WTC11 (cell line): ENCODE results near the gene TAL1. TPM values are rescaled to one million over a fixed set of nuclear protein-coding genes. Genes with fewer than 3 reads are reported as not detected.

Source experiments
- ATAC-seq: fragments of 200-7000 bp; cut with Tn5 transposase; 2 replicates; pipeline ENCODE4 v1.10.0; 2021; ENCODE audit warnings: mild to moderate bottlenecking, moderate library complexity
- CTCF ChIA-PET: fragments of 300-600 bp; sonication (Branson Sonifier 250); formaldehyde crosslinking; loops from one replicate; lab custom pipeline; 2021; ENCODE audit warnings: antibody characterized with exemption; lab: Charles Lee
- POLR2A ChIA-PET: fragments of 350-600 bp; sonication (Branson Sonifier 250); formaldehyde crosslinking; loops from one replicate; lab custom pipeline; 2021; ENCODE audit warnings: antibody characterized with exemption; lab: Charles Lee
- DNase-seq: peaks from one replicate; pipeline ENCODE4 v3.0.0; 2021; ENCODE audit warnings: low spot score
- H3K27ac Mint-ChIP-seq: 2 replicates; pipeline ENCODE4 v1.8.0; 2021; ENCODE audit warnings: mixed read lengths
- H3K27me3 Mint-ChIP-seq: 2 replicates; pipeline ENCODE4 v1.8.0; 2021; ENCODE audit warnings: low read depth, mild to moderate bottlenecking, moderate library complexity, mixed read lengths
- H3K36me3 Mint-ChIP-seq: 2 replicates; pipeline ENCODE4 v1.8.0; 2021; ENCODE audit warnings: mixed read lengths
- H3K4me1 Mint-ChIP-seq: 2 replicates; pipeline ENCODE4 v1.8.0; 2022; ENCODE audit warnings: mixed read lengths
- H3K4me3 Mint-ChIP-seq: 2 replicates; pipeline ENCODE4 v1.8.0; 2021; ENCODE audit warnings: mild to moderate bottlenecking, moderate library complexity, mixed read lengths
- H3K9me3 Mint-ChIP-seq: 2 replicates; pipeline ENCODE4 v1.8.0; 2021; ENCODE audit warnings: mixed read lengths
- FOXP1 ChIP-seq: sonication (generic); formaldehyde crosslinking; IDR thresholded peaks from 2 replicates; pipeline ENCODE4 v1.8.0; 2022; ENCODE audit warnings: missing genetic modification reagents, mild to moderate bottlenecking, moderate library complexity, borderline replicate concordance
- HMGA2 ChIP-seq: fragments of 250-450 bp; sonication (Bioruptor Pico); IDR thresholded peaks from 2 replicates; pipeline ENCODE4 v1.4.0; 2021; ENCODE audit warnings: mild to moderate bottlenecking, moderate library complexity
- JUN ChIP-seq: sonication (generic); formaldehyde crosslinking; IDR thresholded peaks from 2 replicates; pipeline ENCODE4 v1.8.0; 2023; ENCODE audit warnings: mild to moderate bottlenecking, missing genetic modification reagents
- NFATC4 ChIP-seq: fragments of 250-450 bp; sonication (Bioruptor Pico); IDR thresholded peaks from 2 replicates; pipeline ENCODE4 v1.9.0; 2021; ENCODE audit warnings: mild to moderate bottlenecking
- ZNF121 ChIP-seq: sonication (generic); formaldehyde crosslinking; IDR thresholded peaks from 2 replicates; pipeline ENCODE4 v1.8.0; 2023; ENCODE audit warnings: missing genetic modification reagents
- ZNF317 ChIP-seq: sonication (generic); formaldehyde crosslinking; IDR thresholded peaks from 2 replicates; pipeline ENCODE4 v1.8.1; 2023; ENCODE audit warnings: low read depth, mild to moderate bottlenecking, moderate library complexity, missing genetic modification reagents, borderline replicate concordance
- total RNA-seq: library from RNA; stranded (reverse); gene quantifications from 3 replicates; pipeline ENCODE4 v1.2.3, GENCODE V29; 2021
- TF ChIP-seq, protein P1 (sequence below): fragments of 250-450 bp; sonication (Bioruptor Pico); IDR thresholded peaks from 2 replicates; pipeline ENCODE4 v2.1.2; 2022; ENCODE audit warnings: mild to moderate bottlenecking, moderate library complexity
- TF ChIP-seq, protein P2 (sequence below): fragments of 250-450 bp; sonication (Bioruptor Pico); IDR thresholded peaks from 2 replicates; pipeline ENCODE4 v1.9.0; 2021; ENCODE audit warnings: mild to moderate bottlenecking
- TF ChIP-seq, protein P3 (sequence below): sonication (generic); formaldehyde crosslinking; IDR thresholded peaks from 2 replicates; pipeline ENCODE4 v1.8.1; 2023; ENCODE audit warnings: mild to moderate bottlenecking, missing genetic modification reagents, moderate library complexity
- TF ChIP-seq, protein P4 (sequence below): sonication (generic); formaldehyde crosslinking; IDR thresholded peaks from 2 replicates; pipeline ENCODE4 v1.8.1; 2023; ENCODE audit warnings: mild to moderate bottlenecking, moderate library complexity, missing genetic modification reagents
- TF ChIP-seq, protein P5 (sequence below): sonication (generic); formaldehyde crosslinking; IDR thresholded peaks from 2 replicates; pipeline ENCODE4 v1.8.1; 2023; ENCODE audit warnings: mild to moderate bottlenecking, missing genetic modification reagents, borderline replicate concordance
- TF ChIP-seq, protein P6 (sequence below): sonication (generic); formaldehyde crosslinking; IDR thresholded peaks from 2 replicates; pipeline ENCODE4 v1.8.1; 2022; ENCODE audit warnings: mild to moderate bottlenecking, moderate library complexity, missing genetic modification reagents
- TF ChIP-seq, protein P7 (sequence below): sonication (generic); formaldehyde crosslinking; IDR thresholded peaks from 2 replicates; pipeline ENCODE4 v1.8.1; 2022; ENCODE audit warnings: mild to moderate bottlenecking, missing genetic modification reagents, moderate library complexity, borderline replicate concordance
- TF ChIP-seq, protein P8 (sequence below): sonication (generic); formaldehyde crosslinking; IDR thresholded peaks from 2 replicates; pipeline ENCODE4 v1.8.0; 2022; ENCODE audit warnings: missing genetic modification reagents
- TF ChIP-seq, protein P9 (sequence below): sonication (generic); formaldehyde crosslinking; IDR thresholded peaks from 2 replicates; pipeline ENCODE4 v1.8.0; 2022; ENCODE audit warnings: mild to moderate bottlenecking, missing genetic modification reagents

Gene TAL1
- total RNA-seq, 1 experiment from 2014 or later: 0.63 TPM

DNA sequence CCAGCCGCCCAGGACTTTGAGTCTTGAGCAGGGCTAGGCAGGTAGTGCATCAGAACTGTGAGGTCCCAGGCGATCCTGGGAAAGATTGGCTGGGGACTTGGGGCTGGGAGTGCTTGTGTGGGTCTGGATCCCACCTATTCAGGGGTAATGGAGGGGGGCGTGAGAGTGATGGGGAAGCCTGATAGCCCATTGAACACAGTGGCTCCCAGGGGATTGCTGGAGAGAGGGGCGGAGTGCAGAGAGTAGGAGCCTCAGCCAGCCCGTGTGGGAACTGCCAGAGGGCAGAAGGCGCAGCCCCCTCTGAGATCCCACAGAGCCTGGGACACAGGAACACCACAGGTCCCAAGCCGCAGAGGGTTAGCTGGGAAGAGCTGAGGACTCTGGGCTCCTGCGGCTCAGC, 22.9 kb downstream of the TAL1 start:
- H3K27me3 Mint-ChIP-seq: peaks cover 63% of the 10 kb centered on the region
- peaks cover 36% of the 10 kb centered on the region for H3K4me1 Mint-ChIP-seq
- no peaks in the 10 kb centered on the region for H3K36me3 Mint-ChIP-seq
- H3K9me3 Mint-ChIP-seq: no peaks in the 10 kb centered on the region
- CTCF ChIA-PET: interaction anchor here (3.3 kb wide), 1 partner anchor 16 kb away, joined by 26 read pairs; no protein-coding TSS in a partner anchor
- peak overlapping the region; percentile 52 for H3K4me3 Mint-ChIP-seq
- TF ChIP-seq JUN (CRISPR knock-in tag) (no peak), NFATC4 (CRISPR knock-in tag) (no peak), ZNF121 (CRISPR knock-in tag) (no peak), ZNF317 (CRISPR knock-in tag) (no peak)
- TF ChIP-seq, protein P1, sequence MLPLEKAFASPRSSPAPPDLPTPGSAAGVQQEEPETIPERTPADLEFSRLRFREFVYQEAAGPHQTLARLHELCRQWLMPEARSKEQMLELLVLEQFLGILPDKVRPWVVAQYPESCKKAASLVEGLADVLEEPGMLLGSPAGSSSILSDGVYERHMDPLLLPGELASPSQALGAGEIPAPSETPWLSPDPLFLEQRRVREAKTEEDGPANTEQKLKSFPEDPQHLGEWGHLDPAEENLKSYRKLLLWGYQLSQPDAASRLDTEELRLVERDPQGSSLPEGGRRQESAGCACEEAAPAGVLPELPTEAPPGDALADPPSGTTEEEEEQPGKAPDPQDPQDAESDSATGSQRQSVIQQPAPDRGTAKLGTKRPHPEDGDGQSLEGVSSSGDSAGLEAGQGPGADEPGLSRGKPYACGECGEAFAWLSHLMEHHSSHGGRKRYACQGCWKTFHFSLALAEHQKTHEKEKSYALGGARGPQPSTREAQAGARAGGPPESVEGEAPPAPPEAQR (CRISPR knock-in tag): no peak
- TF ChIP-seq, protein P2, sequence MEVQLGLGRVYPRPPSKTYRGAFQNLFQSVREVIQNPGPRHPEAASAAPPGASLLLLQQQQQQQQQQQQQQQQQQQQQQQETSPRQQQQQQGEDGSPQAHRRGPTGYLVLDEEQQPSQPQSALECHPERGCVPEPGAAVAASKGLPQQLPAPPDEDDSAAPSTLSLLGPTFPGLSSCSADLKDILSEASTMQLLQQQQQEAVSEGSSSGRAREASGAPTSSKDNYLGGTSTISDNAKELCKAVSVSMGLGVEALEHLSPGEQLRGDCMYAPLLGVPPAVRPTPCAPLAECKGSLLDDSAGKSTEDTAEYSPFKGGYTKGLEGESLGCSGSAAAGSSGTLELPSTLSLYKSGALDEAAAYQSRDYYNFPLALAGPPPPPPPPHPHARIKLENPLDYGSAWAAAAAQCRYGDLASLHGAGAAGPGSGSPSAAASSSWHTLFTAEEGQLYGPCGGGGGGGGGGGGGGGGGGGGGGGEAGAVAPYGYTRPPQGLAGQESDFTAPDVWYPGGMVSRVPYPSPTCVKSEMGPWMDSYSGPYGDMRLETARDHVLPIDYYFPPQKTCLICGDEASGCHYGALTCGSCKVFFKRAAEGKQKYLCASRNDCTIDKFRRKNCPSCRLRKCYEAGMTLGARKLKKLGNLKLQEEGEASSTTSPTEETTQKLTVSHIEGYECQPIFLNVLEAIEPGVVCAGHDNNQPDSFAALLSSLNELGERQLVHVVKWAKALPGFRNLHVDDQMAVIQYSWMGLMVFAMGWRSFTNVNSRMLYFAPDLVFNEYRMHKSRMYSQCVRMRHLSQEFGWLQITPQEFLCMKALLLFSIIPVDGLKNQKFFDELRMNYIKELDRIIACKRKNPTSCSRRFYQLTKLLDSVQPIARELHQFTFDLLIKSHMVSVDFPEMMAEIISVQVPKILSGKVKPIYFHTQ (CRISPR knock-in tag): no peak
- TF ChIP-seq, protein P3, sequence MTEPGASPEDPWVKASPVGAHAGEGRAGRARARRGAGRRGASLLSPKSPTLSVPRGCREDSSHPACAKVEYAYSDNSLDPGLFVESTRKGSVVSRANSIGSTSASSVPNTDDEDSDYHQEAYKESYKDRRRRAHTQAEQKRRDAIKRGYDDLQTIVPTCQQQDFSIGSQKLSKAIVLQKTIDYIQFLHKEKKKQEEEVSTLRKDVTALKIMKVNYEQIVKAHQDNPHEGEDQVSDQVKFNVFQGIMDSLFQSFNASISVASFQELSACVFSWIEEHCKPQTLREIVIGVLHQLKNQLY: no peak
- DNase-seq (no peak), ATAC-seq (peak; percentile 18)
- no peak overlapping the region for H3K27ac Mint-ChIP-seq
- POLR2A ChIA-PET: no interaction called here

DNA sequence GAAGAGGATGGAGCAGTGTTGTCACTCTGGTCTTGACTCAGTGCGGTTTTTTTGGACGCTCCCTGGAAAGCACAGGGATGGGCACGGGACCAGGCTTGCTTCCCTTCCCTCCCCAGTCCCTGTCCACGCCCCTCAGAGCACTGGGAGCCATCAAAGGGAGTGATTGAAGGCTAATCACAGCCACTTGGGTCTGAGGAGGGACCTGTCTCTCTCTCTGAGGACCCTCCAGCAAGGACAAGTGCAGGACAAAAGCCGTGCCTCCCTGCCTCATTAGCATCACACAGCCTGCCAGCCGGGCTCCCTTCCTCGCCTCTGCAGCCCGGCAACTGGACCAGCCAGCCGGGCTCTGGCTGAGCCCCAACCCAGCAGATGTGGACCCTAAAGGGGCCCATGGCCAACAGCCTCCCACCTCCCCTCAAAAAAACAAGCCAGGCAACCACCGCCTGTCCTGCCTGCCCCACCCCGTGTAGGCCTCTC, 23.6 kb downstream of the TAL1 start:
- peaks cover 70% of the 10 kb centered on the region for H3K27me3 Mint-ChIP-seq
- peak overlapping the region; percentile 52 for H3K4me3 Mint-ChIP-seq
- peak; percentile 68 for DNase-seq
- POLR2A ChIA-PET: no interaction called here
- no peaks in the 10 kb centered on the region for H3K9me3 Mint-ChIP-seq
- CTCF ChIA-PET: interaction anchor here (0.9 to 3.3 kb wide), 3 partner anchors 15 to 230 kb away, joined by 3 to 26 read pairs (median 11); partner anchors contain the start of gene FOXD2
- peaks cover 36% of the 10 kb centered on the region for H3K4me1 Mint-ChIP-seq
- H3K36me3 Mint-ChIP-seq: no peaks in the 10 kb centered on the region
- no peak overlapping the region for H3K27ac Mint-ChIP-seq
- peak; percentile 88 for ATAC-seq
- TF ChIP-seq, protein P4, sequence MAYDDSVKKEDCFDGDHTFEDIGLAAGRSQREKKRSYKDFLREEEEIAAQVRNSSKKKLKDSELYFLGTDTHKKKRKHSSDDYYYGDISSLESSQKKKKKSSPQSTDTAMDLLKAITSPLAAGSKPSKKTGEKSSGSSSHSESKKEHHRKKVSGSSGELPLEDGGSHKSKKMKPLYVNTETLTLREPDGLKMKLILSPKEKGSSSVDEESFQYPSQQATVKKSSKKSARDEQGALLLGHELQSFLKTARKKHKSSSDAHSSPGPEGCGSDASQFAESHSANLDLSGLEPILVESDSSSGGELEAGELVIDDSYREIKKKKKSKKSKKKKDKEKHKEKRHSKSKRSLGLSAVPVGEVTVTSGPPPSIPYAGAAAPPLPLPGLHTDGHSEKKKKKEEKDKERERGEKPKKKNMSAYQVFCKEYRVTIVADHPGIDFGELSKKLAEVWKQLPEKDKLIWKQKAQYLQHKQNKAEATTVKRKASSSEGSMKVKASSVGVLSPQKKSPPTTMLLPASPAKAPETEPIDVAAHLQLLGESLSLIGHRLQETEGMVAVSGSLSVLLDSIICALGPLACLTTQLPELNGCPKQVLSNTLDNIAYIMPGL (CRISPR knock-in tag): no peak
- TF ChIP-seq, protein P5, sequence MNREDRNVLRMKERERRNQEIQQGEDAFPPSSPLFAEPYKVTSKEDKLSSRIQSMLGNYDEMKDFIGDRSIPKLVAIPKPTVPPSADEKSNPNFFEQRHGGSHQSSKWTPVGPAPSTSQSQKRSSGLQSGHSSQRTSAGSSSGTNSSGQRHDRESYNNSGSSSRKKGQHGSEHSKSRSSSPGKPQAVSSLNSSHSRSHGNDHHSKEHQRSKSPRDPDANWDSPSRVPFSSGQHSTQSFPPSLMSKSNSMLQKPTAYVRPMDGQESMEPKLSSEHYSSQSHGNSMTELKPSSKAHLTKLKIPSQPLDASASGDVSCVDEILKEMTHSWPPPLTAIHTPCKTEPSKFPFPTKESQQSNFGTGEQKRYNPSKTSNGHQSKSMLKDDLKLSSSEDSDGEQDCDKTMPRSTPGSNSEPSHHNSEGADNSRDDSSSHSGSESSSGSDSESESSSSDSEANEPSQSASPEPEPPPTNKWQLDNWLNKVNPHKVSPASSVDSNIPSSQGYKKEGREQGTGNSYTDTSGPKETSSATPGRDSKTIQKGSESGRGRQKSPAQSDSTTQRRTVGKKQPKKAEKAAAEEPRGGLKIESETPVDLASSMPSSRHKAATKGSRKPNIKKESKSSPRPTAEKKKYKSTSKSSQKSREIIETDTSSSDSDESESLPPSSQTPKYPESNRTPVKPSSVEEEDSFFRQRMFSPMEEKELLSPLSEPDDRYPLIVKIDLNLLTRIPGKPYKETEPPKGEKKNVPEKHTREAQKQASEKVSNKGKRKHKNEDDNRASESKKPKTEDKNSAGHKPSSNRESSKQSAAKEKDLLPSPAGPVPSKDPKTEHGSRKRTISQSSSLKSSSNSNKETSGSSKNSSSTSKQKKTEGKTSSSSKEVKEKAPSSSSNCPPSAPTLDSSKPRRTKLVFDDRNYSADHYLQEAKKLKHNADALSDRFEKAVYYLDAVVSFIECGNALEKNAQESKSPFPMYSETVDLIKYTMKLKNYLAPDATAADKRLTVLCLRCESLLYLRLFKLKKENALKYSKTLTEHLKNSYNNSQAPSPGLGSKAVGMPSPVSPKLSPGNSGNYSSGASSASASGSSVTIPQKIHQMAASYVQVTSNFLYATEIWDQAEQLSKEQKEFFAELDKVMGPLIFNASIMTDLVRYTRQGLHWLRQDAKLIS (CRISPR knock-in tag): no peak
- TF ChIP-seq HMGA2 (CRISPR knock-in tag) (no peak), FOXP1 (CRISPR knock-in tag) (peak; percentile 45; the same call in 1 of the 2 replicates), JUN (CRISPR knock-in tag) (no peak), NFATC4 (CRISPR knock-in tag) (no peak)
- TF ChIP-seq, protein P6, sequence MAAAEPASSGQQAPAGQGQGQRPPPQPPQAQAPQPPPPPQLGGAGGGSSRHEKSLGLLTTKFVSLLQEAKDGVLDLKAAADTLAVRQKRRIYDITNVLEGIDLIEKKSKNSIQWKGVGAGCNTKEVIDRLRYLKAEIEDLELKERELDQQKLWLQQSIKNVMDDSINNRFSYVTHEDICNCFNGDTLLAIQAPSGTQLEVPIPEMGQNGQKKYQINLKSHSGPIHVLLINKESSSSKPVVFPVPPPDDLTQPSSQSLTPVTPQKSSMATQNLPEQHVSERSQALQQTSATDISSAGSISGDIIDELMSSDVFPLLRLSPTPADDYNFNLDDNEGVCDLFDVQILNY (CRISPR knock-in tag): peak; percentile 57; the same call in 1 of the 2 replicates
- TF ChIP-seq, protein P7, sequence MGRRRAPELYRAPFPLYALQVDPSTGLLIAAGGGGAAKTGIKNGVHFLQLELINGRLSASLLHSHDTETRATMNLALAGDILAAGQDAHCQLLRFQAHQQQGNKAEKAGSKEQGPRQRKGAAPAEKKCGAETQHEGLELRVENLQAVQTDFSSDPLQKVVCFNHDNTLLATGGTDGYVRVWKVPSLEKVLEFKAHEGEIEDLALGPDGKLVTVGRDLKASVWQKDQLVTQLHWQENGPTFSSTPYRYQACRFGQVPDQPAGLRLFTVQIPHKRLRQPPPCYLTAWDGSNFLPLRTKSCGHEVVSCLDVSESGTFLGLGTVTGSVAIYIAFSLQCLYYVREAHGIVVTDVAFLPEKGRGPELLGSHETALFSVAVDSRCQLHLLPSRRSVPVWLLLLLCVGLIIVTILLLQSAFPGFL (CRISPR knock-in tag): no peak
- TF ChIP-seq, protein P8, sequence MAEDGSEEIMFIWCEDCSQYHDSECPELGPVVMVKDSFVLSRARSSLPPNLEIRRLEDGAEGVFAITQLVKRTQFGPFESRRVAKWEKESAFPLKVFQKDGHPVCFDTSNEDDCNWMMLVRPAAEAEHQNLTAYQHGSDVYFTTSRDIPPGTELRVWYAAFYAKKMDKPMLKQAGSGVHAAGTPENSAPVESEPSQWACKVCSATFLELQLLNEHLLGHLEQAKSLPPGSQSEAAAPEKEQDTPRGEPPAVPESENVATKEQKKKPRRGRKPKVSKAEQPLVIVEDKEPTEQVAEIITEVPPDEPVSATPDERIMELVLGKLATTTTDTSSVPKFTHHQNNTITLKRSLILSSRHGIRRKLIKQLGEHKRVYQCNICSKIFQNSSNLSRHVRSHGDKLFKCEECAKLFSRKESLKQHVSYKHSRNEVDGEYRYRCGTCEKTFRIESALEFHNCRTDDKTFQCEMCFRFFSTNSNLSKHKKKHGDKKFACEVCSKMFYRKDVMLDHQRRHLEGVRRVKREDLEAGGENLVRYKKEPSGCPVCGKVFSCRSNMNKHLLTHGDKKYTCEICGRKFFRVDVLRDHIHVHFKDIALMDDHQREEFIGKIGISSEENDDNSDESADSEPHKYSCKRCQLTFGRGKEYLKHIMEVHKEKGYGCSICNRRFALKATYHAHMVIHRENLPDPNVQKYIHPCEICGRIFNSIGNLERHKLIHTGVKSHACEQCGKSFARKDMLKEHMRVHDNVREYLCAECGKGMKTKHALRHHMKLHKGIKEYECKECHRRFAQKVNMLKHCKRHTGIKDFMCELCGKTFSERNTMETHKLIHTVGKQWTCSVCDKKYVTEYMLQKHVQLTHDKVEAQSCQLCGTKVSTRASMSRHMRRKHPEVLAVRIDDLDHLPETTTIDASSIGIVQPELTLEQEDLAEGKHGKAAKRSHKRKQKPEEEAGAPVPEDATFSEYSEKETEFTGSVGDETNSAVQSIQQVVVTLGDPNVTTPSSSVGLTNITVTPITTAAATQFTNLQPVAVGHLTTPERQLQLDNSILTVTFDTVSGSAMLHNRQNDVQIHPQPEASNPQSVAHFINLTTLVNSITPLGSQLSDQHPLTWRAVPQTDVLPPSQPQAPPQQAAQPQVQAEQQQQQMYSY (CRISPR knock-in tag): peak; percentile 47
- TF ChIP-seq, protein P9, sequence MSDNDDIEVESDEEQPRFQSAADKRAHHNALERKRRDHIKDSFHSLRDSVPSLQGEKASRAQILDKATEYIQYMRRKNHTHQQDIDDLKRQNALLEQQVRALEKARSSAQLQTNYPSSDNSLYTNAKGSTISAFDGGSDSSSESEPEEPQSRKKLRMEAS (CRISPR knock-in tag): 0 out of 2 replicates have a peak, but pooled peaks have one; percentile 21
